Neural cell (in vitro differentiated cells): ENCODE measurements around the gene SLX4IP. TPM values are rescaled to one million over a fixed set of nuclear protein-coding genes. Genes with fewer than 3 reads are reported as not detected.

Source experiments
- H2AFZ ChIP-seq: fragments of 200-600, 300-800 bp; sonication (generic), shearing (Covaris generic); 2 replicates; pipeline ENCODE4 v1.6.0; 2014; ENCODE audit warnings: low read depth, mild to moderate bottlenecking, antibody characterized with exemption, low read length, moderate library complexity
- H3F3A ChIP-seq: fragments of 200-600 bp; shearing (Covaris generic); 2 replicates; pipeline ENCODE4 v1.6.1; 2016; ENCODE audit warnings: mild to moderate bottlenecking, moderate library complexity, mixed read lengths, antibody characterized with exemption, low read length; ENCODE audit not compliant: insufficient read depth, poor library complexity, severe bottlenecking
- H3K27ac ChIP-seq: fragments of 200-600, 300-800 bp; sonication (generic), shearing (Covaris generic); 2 replicates; pipeline ENCODE4 v1.5.1; 2014; ENCODE audit warnings: mild to moderate bottlenecking, low read length, moderate library complexity
- H3K27me3 ChIP-seq: fragments of 300-800, 200-600 bp; sonication (generic), shearing (Covaris generic); 2 replicates; pipeline ENCODE4 v1.6.0; 2014; ENCODE audit warnings: mild to moderate bottlenecking, low read depth, low read length, moderate library complexity; ENCODE audit not compliant: insufficient read depth
- H3K36me3 ChIP-seq: fragments of 300-800, 200-600 bp; sonication (generic), shearing (Covaris generic); 2 replicates; pipeline ENCODE4 v1.5.1; 2014; ENCODE audit warnings: mild to moderate bottlenecking, antibody characterized with exemption, low read length, moderate library complexity; ENCODE audit not compliant: insufficient read depth
- H3K4me2 ChIP-seq: fragments of 300-800, 200-600 bp; sonication (generic), shearing (Covaris generic); 2 replicates; pipeline ENCODE4 v1.6.0; 2014; ENCODE audit warnings: mild to moderate bottlenecking, low read length
- H3K4me3 ChIP-seq: fragments of 300-800, 200-600 bp; sonication (generic), shearing (Covaris generic); 2 replicates; pipeline ENCODE4 v1.5.1; 2014; ENCODE audit warnings: mild to moderate bottlenecking, low read length, moderate library complexity
- H3K79me2 ChIP-seq: fragments of 200-600 bp; shearing (Covaris generic); replicated peaks from 2 replicates; pipeline ENCODE4 v1.6.0; 2014; ENCODE audit warnings: mild to moderate bottlenecking, low read length, moderate library complexity; ENCODE audit not compliant: insufficient read depth
- H3K9ac ChIP-seq: fragments of 300-800, 200-600 bp; sonication (generic), shearing (Covaris generic); 2 replicates; pipeline ENCODE4 v1.6.1; 2016; ENCODE audit warnings: mild to moderate bottlenecking, low read length, mixed read lengths
- H3K9me2 ChIP-seq: fragments of 200-600 bp; shearing (Covaris generic); 2 replicates; pipeline ENCODE4 v1.6.1; 2016; ENCODE audit warnings: mild to moderate bottlenecking, low read length, mixed read lengths; ENCODE audit not compliant: insufficient read depth
- H3K9me3 ChIP-seq: fragments of 200-600, 300-800 bp; sonication (generic), shearing (Covaris generic); 2 replicates; pipeline ENCODE4 v1.6.1; 2016; ENCODE audit warnings: mild to moderate bottlenecking, mixed run types, low read length, moderate library complexity, mixed read lengths
- H4K20me1 ChIP-seq: fragments of 200-600 bp; shearing (Covaris generic); 2 replicates; pipeline ENCODE4 v1.6.1; 2016; ENCODE audit warnings: mild to moderate bottlenecking, mixed run types; ENCODE audit not compliant: insufficient read depth
- CTCF ChIP-seq: fragments of 450-650 bp; IDR thresholded peaks from 2 replicates; pipeline ENCODE4 v1.5.1; 2014; ENCODE audit warnings: antibody characterized with exemption, mild to moderate bottlenecking, moderate library complexity; ENCODE audit not compliant: poor library complexity, severe bottlenecking
- EP300 ChIP-seq: fragments of 450-650 bp; conservative IDR thresholded peaks from 2 replicates; pipeline ENCODE4 v1.6.1; 2014; ENCODE audit warnings: antibody characterized with exemption, mild to moderate bottlenecking, moderate library complexity; ENCODE audit not compliant: poor library complexity, severe bottlenecking
- EZH2 ChIP-seq: fragments of 200-600, 300-800 bp; shearing (Covaris generic), sonication (generic); IDR thresholded peaks from 2 replicates; pipeline ENCODE4 v1.6.1; 2014; ENCODE audit warnings: antibody characterized with exemption, low read length, borderline replicate concordance, mild to moderate bottlenecking; ENCODE audit not compliant: insufficient read depth, poor library complexity, severe bottlenecking
- MXI1 ChIP-seq: fragments of 450-650 bp; conservative IDR thresholded peaks from 2 replicates; pipeline ENCODE4 v1.6.1; 2014; ENCODE audit warnings: antibody characterized with exemption, mild to moderate bottlenecking; ENCODE audit not compliant: poor library complexity, severe bottlenecking
- POLR2AphosphoS5 ChIP-seq: IDR thresholded peaks from 2 replicates; pipeline ENCODE4 v1.6.1; 2012
- RAD21 ChIP-seq: fragments of 450-650 bp; conservative IDR thresholded peaks from 2 replicates; pipeline ENCODE4 v1.6.1; 2014; ENCODE audit warnings: antibody characterized with exemption, mild to moderate bottlenecking, moderate library complexity
- REST ChIP-seq: IDR thresholded peaks from 2 replicates; pipeline ENCODE4 v1.6.1; 2012; ENCODE audit warnings: borderline replicate concordance
- SMC3 ChIP-seq: fragments of 450-650 bp; conservative IDR thresholded peaks from 2 replicates; pipeline ENCODE4 v1.6.1; 2014; ENCODE audit warnings: antibody characterized with exemption, mild to moderate bottlenecking, moderate library complexity; ENCODE audit not compliant: poor library complexity
- TAF1 ChIP-seq: IDR thresholded peaks from 2 replicates; pipeline ENCODE4 v1.6.1; 2012; ENCODE audit warnings: low read depth
- polyA plus RNA-seq: library from polyadenylated mRNA; depleted of rRNA; stranded (reverse); fragments of >200 nt; gene quantifications from 2 replicates; pipeline ENCODE4 v1.2.3, GENCODE V29; 2014

The SLX4IP gene
- polyA plus RNA-seq, 1 donor from 2014 or later = 6.4 TPM

GRCh38 chr20:10668677-10669368, 233.7 kb downstream of the SLX4IP start:
- TF ChIP-seq REST = no peak
- no peak for TF ChIP-seq EP300
- no peak for TF ChIP-seq POLR2AphosphoS5
- no peak for TF ChIP-seq TAF1
- no peak for TF ChIP-seq EZH2
- TF ChIP-seq RAD21 = no peak
- no peak for TF ChIP-seq SMC3
- TF ChIP-seq CTCF = no peak
- no peak for TF ChIP-seq MXI1
- no peaks in the 10 kb centered on the region for H4K20me1 ChIP-seq
- no peaks in the 10 kb centered on the region for H3K9me2 ChIP-seq
- no peaks in the 10 kb centered on the region for H3F3A ChIP-seq
- no peaks in the 10 kb centered on the region for H3K9me3 ChIP-seq
- no peak overlapping the region for H3K27ac ChIP-seq
- H3K4me2 ChIP-seq = no peak overlapping the region
- no peaks in the 10 kb centered on the region for H3K36me3 ChIP-seq
- no peak overlapping the region for H3K4me3 ChIP-seq
- H3K79me2 ChIP-seq = peaks cover 23% of the 10 kb centered on the region
- peaks cover 23% of the 10 kb centered on the region for H3K27me3 ChIP-seq
- H3K9ac ChIP-seq = no peak overlapping the region
- H2AFZ ChIP-seq = no peak overlapping the region

GRCh38 chr20:10669843-10670446, 234.8 kb downstream of the SLX4IP start:
- Histone ChIP-seq H3K36me3 (no peaks in the 10 kb centered on the region), H3K9me2 (no peaks in the 10 kb centered on the region), H3K9me3 (no peaks in the 10 kb centered on the region), H3K27ac (no peak overlapping the region), H3K79me2 (peaks cover 23% of the 10 kb centered on the region), H3K27me3 (peaks cover 33% of the 10 kb centered on the region), H2AFZ (no peak overlapping the region), H4K20me1 (no peaks in the 10 kb centered on the region), H3K4me3 (peak overlapping the region; percentile 86), H3K9ac (no peak overlapping the region), H3F3A (no peaks in the 10 kb centered on the region), H3K4me2 (no peak overlapping the region)
- no peak for TF ChIP-seq TAF1
- no peak for TF ChIP-seq EP300
- TF ChIP-seq MXI1 = no peak
- no peak for TF ChIP-seq POLR2AphosphoS5
- TF ChIP-seq RAD21 = no peak
